Choroid plexus epithelial cell (primary cell): Measurements from ENCODE around the gene PNCK.

ENCODE experiments used
- DNase-seq: peaks from one replicate; pipeline ENCODE4 v3.0.0-alpha.2; 2010; ENCODE audit warnings: low read depth
- H3K4me3 ChIP-seq: 2 replicates; pipeline ENCODE4 v1.5.1; 2011; ENCODE audit warnings: low read depth, mild to moderate bottlenecking, control low read depth, low read length, moderate library complexity
- CTCF ChIP-seq: conservative IDR thresholded peaks from 2 replicates; pipeline ENCODE4 v1.5.1; 2011; ENCODE audit warnings: low read depth, mild to moderate bottlenecking, control low read depth, inconsistent platforms, low read length, moderate library complexity

Gene PNCK

DNA sequence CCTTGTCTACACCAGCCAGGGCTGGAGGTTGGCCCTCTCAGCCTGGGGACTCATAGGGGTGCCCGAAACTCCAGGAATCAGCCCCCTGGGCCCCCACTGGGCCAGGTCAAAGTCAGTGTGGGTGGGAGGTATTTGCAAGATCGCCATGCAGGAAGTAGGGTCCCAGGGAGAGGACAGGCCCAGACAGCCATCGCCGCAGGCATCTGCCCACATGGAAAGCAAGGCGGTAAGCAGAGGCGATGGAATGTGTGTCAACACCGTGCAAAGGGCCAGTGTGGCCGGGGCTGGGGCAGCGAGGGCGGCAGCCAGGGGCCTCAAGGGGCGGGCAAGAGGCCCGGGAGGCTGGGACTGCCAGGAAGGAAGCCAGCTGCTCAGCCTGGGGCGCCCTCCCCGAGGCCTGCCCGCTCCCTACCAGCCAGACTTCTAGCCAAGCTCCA lies 45.9 kb downstream of the PNCK start:
- TF ChIP-seq CTCF: no peak
- no peak for DNase-seq
- H3K4me3 ChIP-seq: no peak overlapping the region

DNA sequence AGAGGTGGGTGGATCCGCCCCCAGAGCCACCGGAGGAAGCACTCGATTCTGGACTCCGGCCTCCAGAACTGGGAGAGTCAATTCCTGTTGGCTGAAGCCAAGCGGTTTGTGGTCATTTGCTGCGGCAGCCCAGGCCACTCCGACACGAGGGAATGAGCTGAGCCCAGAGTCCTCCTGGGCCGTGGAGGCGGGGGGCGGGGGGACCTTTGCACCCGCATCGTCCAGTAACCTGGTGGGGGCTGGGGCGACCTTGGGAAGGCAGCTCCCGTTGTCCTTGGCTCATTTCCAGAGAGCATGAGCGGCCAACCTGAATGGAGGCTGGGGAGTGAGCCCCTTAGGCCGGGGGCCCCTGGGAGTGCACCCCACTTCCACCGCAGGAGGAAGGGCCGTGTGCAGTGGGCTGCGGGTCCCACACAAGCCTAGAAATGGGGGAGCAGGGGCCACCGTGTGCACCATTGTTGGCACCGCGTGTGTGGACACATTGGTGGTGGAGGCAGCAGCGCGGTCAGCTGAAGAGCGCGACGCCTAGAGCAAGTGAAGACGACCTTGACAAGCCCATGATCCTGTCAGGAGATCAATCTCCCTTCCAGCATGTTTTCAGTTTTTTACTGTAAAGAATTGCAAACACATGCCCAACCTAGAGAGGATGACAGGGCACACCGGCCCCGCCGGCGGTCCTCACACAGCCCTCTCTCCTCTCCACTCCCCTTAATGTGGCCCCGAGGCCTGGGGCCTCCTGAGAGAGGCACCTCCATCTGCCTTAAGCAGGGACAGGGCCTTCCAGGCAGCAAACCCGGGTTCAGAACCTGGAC lies 46.5 kb downstream of the PNCK start:
- DNase-seq: no peak
- TF ChIP-seq CTCF: no peak
- no peak overlapping the region for H3K4me3 ChIP-seq

GRCh38 chrX:153626025-153626633 lies 47.5 kb downstream of the PNCK start:
- no peak for DNase-seq
- H3K4me3 ChIP-seq: no peak overlapping the region
- no peak for TF ChIP-seq CTCF

DNA sequence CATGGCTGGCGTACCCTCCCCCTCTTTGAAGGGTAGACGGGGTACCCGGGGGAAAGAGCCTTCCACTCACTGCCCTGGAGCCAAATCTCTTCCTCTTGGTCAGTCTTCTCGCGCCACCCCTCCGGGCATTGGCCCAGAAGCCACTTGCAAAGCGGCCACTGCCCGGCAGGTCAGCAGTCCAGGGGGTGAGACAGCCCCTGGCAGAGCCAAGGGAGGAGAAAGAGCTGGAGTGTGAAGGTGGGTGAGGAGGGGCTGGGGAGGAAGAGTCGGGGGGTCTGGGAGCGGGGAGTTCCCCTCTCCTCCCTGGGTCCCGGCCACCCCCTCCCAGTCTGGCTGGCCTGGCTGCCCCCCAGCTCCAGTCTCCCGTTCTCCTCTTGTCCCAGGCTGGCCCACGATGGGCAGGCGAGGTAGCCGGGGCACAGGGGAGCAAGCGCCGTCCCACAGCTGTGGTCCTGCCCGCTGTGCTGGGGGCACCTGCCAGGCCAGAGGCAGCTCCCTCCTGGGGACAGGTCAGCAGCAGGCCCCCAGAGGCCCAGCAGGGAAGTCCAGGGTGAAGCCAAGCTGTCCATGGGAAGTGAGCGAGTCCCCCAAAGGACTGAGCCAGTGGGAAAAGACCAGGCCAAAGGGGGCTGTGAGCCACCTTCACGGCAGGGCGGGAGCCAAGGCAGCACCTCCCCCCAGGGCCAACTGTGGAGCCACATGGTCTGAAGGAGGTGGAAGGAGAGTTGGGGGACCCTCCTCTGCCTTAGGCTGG lies 48.2 kb downstream of the PNCK start:
- no peak for DNase-seq
- TF ChIP-seq CTCF: no peak
- H3K4me3 ChIP-seq: no peak overlapping the region

GRCh38 chrX:153624196-153625091 lies 49.2 kb downstream of the PNCK start:
- no peak for DNase-seq
- TF ChIP-seq CTCF: no peak
- no peak overlapping the region for H3K4me3 ChIP-seq

DNA sequence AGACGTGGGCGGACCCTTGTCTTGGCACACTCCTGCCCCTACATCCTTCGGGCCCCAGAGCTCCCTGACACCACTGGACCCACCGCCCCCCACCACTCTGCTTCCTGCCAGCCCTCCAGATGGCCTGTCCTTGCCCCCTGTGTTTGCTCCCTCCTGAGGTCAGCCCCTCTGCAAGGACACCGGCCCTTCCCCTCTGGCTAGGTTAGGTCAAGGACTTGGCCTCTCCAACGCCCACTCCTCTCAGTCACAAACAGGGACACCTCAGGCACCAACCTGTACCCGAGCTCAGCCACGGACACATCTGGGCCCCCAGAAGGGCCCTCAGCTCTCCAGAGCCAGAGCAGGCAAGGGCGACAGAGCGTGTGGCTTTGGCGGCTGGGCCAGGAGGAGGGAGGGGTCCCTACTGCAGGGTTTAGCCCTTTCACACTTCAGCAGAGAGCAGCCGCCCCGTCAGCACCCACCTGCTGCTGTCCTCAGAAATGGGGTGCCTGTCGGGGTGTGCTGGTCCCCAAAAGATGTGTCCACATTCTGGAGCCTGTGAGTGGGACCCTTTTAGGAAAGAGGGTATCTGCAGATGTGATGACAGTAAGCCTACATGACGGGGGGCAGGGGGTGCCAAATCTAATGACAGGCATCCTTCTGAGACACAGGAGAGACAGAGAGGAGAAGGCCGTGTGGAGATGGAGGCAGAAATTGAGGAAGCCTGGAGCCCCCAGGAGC lies 50.1 kb downstream of the PNCK start:
- no peak for TF ChIP-seq CTCF
- no peak for DNase-seq
- H3K4me3 ChIP-seq: no peak overlapping the region
